DND-41 (cell line): Measurements from ENCODE around the gene SWSAP1.

Experiments
- EZH2 ChIP-seq: IDR thresholded peaks from 3 replicates; pipeline ENCODE4 v1.6.1; 2012; ENCODE audit warnings: borderline replicate concordance, low read depth, mild to moderate bottlenecking, moderate library complexity, low read length, inconsistent platforms; ENCODE audit not compliant: severe bottlenecking
- TF ChIP-seq, protein P1 (sequence below): IDR thresholded peaks from 2 replicates; pipeline ENCODE4 v1.5.1; 2012; ENCODE audit warnings: borderline replicate concordance, low read length, moderate library complexity, mild to moderate bottlenecking; ENCODE audit not compliant: poor library complexity, severe bottlenecking; ENCODE audit errors: extremely low read depth

DNA sequence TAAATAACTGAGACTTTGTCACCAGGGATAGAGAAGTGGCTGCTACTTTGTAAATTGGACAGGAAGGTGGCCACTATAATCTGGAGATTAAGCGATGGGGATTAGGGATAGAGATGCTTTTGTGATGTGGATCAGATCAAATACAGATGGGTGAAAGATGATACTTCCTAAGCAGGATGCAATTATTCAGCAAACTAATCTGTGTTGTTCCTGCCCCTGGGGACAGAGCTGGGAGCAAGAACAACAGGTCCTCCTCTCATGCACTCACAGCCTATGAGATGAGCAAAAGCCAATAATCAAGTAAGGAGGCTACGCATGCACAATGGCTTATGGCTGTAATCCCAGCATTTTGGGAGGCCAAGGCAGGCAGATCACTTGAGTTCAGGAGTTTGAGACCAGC lies 40.1 kb downstream of the SWSAP1 start:
- TF ChIP-seq, protein P1, sequence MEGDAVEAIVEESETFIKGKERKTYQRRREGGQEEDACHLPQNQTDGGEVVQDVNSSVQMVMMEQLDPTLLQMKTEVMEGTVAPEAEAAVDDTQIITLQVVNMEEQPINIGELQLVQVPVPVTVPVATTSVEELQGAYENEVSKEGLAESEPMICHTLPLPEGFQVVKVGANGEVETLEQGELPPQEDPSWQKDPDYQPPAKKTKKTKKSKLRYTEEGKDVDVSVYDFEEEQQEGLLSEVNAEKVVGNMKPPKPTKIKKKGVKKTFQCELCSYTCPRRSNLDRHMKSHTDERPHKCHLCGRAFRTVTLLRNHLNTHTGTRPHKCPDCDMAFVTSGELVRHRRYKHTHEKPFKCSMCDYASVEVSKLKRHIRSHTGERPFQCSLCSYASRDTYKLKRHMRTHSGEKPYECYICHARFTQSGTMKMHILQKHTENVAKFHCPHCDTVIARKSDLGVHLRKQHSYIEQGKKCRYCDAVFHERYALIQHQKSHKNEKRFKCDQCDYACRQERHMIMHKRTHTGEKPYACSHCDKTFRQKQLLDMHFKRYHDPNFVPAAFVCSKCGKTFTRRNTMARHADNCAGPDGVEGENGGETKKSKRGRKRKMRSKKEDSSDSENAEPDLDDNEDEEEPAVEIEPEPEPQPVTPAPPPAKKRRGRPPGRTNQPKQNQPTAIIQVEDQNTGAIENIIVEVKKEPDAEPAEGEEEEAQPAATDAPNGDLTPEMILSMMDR = no peak
- TF ChIP-seq EZH2 = no peak
